HL-60 (cell line): ENCODE measurements around the gene PXMP4.
"Not testable (repeated sequence)": the region's sequence is repeated elsewhere in the genome, so short reads cannot be mapped to it uniquely, and the experiment has no call there.

ENCODE experiments used
- CTCF ChIP-seq: IDR thresholded peaks from one replicate; pipeline ENCODE4 v1.5.1; 2011; ENCODE audit warnings: low read length, control low read depth, inconsistent platforms; ENCODE audit not compliant: insufficient read depth
- GABPA ChIP-seq: IDR thresholded peaks from 2 replicates; pipeline ENCODE4 v1.6.1; 2012; ENCODE audit warnings: low read depth
- POLR2AphosphoS5 ChIP-seq: IDR thresholded peaks from 2 replicates; pipeline ENCODE4 v1.6.1; 2012; ENCODE audit warnings: low read depth

- TF ChIP-seq CTCF, POLR2AphosphoS5, GABPA: not testable (repeated sequence)
These were observed 21.1 kb downstream of the PXMP4 start for GRCh38 chr20:33698966-33699365.
